HG03280 (cell line): ENCODE measurements around the gene PIEZO2.

Source experiments
- ATAC-seq: cut with Tn5 transposase; IDR thresholded peaks from one replicate; pipeline ENCODE4 v1.9.1; 2021; ENCODE audit warnings: mild to moderate bottlenecking, moderate library complexity; ENCODE audit not compliant: unreplicated experiment

Gene PIEZO2

GRCh38 chr18:11070593-11070992, 78.8 kb downstream of the PIEZO2 start:
- ATAC-seq: no peak

GRCh38 chr18:11066038-11066437, 83.3 kb downstream of the PIEZO2 start:
- ATAC-seq: no peak

GRCh38 chr18:11064727-11065460, 84.5 kb downstream of the PIEZO2 start:
- ATAC-seq: no peak

- ATAC-seq: no peak
Measured at GRCh38 chr18:11064106-11064505, 85.3 kb downstream of the PIEZO2 start.

- no peak for ATAC-seq
Measured at GRCh38 chr18:11055721-11056120, 93.6 kb downstream of the PIEZO2 start.

GRCh38 chr18:11054497-11054896, 94.9 kb downstream of the PIEZO2 start:
- ATAC-seq: no peak

GRCh38 chr18:11053293-11053692, 96.1 kb downstream of the PIEZO2 start:
- ATAC-seq: no peak

GRCh38 chr18:11052800-11053199, 96.6 kb downstream of the PIEZO2 start:
- ATAC-seq: no peak

- no peak for ATAC-seq
Measured at GRCh38 chr18:11051462-11051861, 97.9 kb downstream of the PIEZO2 start.

- no peak for ATAC-seq
Measured at GRCh38 chr18:11050966-11051365, 98.4 kb downstream of the PIEZO2 start.

GRCh38 chr18:11047817-11048216, 101.6 kb downstream of the PIEZO2 start:
- ATAC-seq: no peak

GRCh38 chr18:11047156-11047555, 102.2 kb downstream of the PIEZO2 start:
- no peak for ATAC-seq

- ATAC-seq: no peak
Measured at GRCh38 chr18:11046140-11046539, 103.2 kb downstream of the PIEZO2 start.

- ATAC-seq: no peak
Measured at GRCh38 chr18:11043694-11044093, 105.7 kb downstream of the PIEZO2 start.

GRCh38 chr18:11042247-11042646, 107.1 kb downstream of the PIEZO2 start:
- no peak for ATAC-seq

GRCh38 chr18:11040823-11041656, 108.3 kb downstream of the PIEZO2 start:
- no peak for ATAC-seq

- no peak for ATAC-seq
Measured at GRCh38 chr18:11040359-11040758, 109.0 kb downstream of the PIEZO2 start.

GRCh38 chr18:11037533-11038240, 111.7 kb downstream of the PIEZO2 start:
- ATAC-seq: no peak

GRCh38 chr18:11035814-11036495, 113.4 kb downstream of the PIEZO2 start:
- no peak for ATAC-seq

- ATAC-seq: no peak
Measured at GRCh38 chr18:11035376-11035775, 114.0 kb downstream of the PIEZO2 start.

GRCh38 chr18:11034884-11035283, 114.5 kb downstream of the PIEZO2 start:
- ATAC-seq: no peak
